KBM-7 (cell line): ENCODE measurements around the gene ITGB7.

Source experiments
- DNase-seq: peaks from one replicate; pipeline ENCODE4 v3.0.0-alpha.2; 2015
- in situ Hi-C: fragments of 300-500 bp; cut with MboI; formaldehyde crosslinking; loops from 2 replicates; pipeline ENCODE4 v1.14.3; 2020; ENCODE audit warnings: low sequenced_read_pairs, low pct_unique_long_range_greater_than_20kb, mixed read lengths

ITGB7 gene, protein sequence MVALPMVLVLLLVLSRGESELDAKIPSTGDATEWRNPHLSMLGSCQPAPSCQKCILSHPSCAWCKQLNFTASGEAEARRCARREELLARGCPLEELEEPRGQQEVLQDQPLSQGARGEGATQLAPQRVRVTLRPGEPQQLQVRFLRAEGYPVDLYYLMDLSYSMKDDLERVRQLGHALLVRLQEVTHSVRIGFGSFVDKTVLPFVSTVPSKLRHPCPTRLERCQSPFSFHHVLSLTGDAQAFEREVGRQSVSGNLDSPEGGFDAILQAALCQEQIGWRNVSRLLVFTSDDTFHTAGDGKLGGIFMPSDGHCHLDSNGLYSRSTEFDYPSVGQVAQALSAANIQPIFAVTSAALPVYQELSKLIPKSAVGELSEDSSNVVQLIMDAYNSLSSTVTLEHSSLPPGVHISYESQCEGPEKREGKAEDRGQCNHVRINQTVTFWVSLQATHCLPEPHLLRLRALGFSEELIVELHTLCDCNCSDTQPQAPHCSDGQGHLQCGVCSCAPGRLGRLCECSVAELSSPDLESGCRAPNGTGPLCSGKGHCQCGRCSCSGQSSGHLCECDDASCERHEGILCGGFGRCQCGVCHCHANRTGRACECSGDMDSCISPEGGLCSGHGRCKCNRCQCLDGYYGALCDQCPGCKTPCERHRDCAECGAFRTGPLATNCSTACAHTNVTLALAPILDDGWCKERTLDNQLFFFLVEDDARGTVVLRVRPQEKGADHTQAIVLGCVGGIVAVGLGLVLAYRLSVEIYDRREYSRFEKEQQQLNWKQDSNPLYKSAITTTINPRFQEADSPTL

DNA sequence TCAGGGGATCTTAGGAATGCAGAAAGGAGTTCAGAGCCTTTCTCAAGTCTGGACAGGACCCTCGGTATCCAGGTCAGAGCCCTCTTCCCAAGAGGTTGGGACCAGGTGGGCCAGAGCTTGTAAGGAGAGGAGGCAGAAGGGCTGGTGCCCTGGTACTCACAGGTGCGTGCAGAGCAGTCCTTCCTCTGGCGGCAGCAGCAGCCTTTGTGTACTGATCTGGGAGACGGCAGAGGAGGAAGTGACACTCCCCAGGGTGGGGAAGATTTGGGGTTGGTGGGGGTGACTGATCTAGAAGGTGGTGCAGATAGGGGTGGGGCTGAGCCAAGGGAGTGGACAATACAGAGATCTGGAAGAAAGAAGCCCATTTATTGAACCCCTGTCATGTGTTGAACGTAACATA is at the start of gene ITGB7:
TSS of gene ITGB7 (minus strand) at position 210 of the 400 bp plus-strand sequence. CDS start 6,808 bp downstream, outside the sequence.
- DNase-seq: peak; percentile 64

GRCh38 chr12:53255996-53256395 is 48.9 kb upstream of the ITGB7 start:
- in situ Hi-C loops: no loop called here
- peak; percentile 78 for DNase-seq

More for the DNA sequence above, at the start of gene ITGB7:
- in situ Hi-C loops: no loop called here

- in situ Hi-C loops: no loop called here
- DNase-seq: no peak
Measured at GRCh38 chr12:53254816-53255545, 47.9 kb upstream of the ITGB7 start.

DNA sequence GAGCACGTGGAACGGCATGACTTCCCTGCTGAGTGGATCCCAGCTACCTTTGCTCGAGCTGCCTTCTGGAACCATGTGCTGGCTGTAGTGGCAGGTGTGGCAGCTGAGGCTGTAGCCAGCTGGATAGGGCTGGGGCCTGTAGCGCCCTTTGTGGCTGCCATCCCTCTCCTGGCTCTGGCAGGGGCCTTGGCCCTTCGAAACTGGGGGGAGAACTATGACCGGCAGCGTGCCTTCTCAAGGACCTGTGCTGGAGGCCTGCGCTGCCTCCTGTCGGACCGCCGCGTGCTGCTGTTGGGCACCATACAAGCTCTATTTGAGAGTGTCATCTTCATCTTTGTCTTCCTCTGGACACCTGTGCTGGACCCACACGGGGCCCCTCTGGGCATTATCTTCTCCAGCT is 46.2 kb upstream of the ITGB7 start:
- DNase-seq: no peak

DNA sequence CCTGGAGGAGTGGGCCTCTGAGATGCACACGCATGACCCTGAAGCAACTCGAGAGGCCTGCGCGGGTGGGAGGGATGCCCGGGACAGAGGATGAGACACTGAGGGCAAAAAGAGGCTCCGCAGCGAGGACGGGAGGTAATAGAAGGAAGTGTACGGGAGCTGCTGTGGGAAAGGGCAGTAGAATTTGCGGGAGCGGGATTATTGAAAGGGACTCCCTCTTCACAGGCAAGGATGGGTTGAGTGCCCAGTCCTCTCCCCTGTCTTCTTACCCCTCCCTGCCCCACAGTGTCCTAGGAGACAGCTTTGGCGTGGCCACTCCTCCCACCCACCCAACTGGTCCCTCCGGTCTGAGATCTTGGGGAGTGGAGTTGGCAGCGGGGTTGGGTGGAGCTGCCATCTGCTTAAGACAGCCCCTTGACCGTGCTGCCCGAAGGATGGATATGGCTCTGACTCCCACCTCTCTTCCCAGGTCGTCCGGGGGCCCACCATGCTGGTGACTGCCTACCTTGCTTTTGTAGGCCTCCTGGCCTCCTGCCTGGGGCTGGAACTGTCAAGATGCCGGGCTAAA is 45.4 kb upstream of the ITGB7 start:
- DNase-seq: no peak
- in situ Hi-C loops: no loop called here

More for the DNA sequence above, 46.2 kb upstream of the ITGB7 start:
- in situ Hi-C loops: no loop called here

DNA sequence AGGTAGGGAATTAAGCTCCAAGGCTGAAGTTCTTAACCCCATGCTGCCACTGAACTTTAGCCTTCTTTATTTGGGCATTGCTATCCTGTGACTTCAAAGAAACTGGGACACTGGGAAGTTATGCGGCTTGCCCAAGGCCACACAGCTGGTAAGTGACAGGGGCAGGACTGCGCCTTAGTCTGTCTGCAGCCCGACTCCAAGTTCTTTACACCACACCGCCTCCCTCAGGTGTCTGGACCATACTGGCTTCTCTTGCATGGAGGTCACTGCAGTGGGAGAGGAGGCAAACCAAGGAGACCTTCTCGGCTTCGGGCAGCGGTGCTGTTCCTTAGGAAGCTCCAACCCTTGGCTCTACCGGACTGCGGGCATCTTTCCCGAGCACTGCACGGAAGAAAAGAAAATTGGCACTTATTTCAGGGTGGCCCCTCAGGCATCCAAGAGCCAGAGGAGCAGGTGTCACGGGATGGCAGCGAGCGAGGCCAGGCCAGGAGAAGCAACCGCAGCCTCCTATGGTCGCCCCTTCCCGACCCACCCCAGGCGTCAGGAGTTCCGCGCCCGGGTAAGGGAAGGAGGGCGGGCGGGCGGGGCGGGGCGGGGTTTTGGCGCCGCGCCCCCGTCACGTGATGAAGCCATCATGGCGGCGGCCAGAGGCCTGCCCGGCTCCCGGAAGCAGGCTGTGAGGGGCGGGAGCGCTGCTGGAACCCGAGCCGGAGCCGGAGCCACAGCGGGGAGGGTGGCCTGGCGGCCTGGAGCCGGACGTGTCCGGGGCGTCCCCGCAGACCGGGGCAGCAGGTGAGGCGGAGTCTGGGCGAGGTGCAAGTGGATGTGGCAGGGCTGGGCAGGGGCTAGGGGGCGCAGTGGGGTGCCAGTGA is 44.7 kb upstream of the ITGB7 start:
- in situ Hi-C loops: no loop called here
- peak; percentile 58 for DNase-seq

GRCh38 chr12:53245286-53245685 is 38.2 kb upstream of the ITGB7 start:
- no peak for DNase-seq
- in situ Hi-C loops: no loop called here

GRCh38 chr12:53244337-53244736 is 37.3 kb upstream of the ITGB7 start:
- no peak for DNase-seq
- in situ Hi-C loops: no loop called here

DNA sequence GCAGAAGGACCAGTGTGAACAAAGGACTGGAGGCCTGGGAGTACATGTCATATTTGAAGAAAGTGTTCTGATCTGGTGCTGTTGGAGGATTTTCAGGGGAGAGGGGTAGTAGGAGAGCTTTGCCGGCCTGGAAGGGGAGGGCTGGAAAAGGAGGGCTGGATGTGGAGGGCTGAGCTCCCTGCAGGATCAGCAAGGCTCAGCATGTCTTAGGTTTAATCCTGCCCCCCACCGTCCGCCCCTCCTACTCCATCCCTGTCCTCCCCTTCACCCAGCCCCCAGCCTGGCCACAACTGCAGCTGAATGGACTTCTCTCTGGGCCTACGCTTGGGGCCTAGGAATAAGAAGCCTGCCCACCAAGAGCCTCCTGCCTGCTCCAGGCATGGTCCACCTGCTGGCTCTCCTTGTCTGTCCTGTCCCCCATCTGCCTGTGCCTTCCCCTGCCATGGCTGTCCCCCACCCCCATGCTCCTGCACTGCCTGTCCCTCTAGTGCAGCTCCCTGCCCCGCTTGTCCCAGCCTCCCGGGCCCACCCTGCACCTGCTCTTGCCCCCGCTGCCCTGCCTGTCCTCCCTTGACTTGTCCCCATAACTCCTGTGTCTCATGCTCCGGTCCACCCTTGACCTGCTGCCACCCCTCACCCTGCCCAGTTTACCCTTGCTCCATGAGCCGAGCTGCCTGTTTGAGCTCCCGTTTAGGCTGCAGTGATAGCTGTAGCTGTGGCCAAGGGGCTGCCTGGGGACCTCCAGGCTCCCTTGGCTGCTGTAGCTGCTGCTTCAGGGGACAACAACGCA is 34.8 kb upstream of the ITGB7 start:
- in situ Hi-C loops: no loop called here
- no peak for DNase-seq

GRCh38 chr12:53239643-53240258 is 32.7 kb upstream of the ITGB7 start:
- in situ Hi-C loops: no loop called here
- DNase-seq: no peak

GRCh38 chr12:53236443-53237111 is 29.5 kb upstream of the ITGB7 start:
- no peak for DNase-seq
- in situ Hi-C loops: no loop called here

DNA sequence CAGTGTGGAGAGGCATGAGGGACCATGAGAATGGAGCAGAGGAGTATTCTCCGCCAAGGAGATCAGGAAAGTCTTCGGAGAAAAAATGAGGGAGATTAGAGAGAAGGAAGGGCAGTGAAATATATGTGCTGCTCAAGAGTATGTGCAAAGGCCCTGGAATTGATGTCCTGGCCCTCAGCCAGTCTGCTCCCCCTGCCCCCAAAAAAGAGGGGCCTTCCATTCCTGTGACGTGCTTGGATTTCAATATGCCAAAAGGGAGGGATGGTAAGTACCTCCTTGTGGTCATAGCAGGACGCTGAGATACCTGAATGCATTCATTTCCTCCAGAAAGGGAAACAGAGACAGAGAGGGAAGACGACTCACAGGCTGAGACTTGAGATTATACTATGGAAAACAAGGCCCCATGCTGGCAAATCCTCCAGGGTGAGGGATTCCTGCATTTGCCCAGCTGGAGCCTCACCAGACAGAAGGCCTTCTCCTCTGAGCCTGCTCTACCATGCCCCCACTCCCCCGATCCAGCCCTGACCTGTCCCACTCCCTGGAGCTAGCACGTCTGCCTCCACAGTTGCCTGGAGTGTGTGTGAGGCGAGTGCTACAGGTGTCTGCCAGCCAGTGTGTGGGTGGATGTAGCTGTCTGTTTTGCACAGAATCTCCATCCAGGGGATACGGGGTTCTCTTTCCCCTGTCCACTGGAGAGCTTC is 28.8 kb upstream of the ITGB7 start:
- in situ Hi-C loops: no loop called here

DNA sequence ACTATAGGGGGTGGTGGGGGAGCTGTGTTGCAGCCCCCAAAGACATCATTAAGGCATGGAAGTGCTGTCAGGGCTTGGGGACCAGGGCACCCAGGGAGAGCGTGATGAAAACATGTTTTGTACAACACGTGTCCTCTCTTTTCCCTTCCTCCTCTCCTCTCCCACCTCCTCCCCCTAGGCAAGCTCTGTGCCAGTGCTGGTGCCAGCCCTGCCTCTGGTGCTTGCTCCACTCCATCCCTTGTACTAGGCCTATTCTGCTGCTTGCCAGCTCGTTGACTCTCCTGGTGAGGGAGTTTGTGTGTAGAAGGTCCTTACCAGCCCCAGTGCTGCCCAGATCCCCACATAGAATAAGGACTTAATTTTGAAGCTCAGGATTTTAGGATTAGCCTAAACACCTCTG is 28.1 kb upstream of the ITGB7 start:
- no peak for DNase-seq
- in situ Hi-C loops: no loop called here

More for the DNA sequence above, 28.8 kb upstream of the ITGB7 start:
- no peak for DNase-seq

- no peak for DNase-seq
- in situ Hi-C loops: no loop called here
Measured at GRCh38 chr12:53234271-53234914, 27.3 kb upstream of the ITGB7 start.

DNA sequence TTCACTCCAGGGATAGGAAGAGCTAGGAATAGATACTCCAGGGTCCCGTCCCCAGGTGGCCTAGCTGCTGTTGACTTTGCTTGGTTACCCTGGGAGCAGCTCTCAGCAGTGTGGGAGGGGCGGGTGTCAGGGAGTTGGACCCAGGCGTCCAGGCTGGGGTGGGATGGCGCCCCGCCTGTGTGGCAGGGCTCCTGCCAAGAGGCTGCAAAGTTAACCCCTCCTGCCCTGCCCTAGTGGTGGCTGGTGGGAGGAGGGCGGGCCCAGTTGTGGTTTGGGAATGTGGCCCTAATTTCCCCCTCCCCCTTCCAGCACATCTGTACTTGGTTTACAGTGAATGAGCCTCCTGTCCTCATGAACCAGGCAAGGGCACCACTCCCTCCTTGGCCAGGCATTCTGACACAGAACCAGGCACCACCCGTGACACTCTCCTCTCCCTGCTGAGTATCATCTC is 26.6 kb upstream of the ITGB7 start:
- in situ Hi-C loops: no loop called here
- DNase-seq: no peak
